Naive B cell (primary cell): ENCODE measurements around the gene KRT27. TPM values are rescaled to one million over a fixed set of nuclear protein-coding genes. Genes with fewer than 3 reads are reported as not detected.
"Not testable (repeated sequence)": the region's sequence is repeated elsewhere in the genome, so short reads cannot be mapped to it uniquely, and the experiment has no call there.

Experiments
- ATAC-seq, 2 donors: fragments of 150-1000 bp; cut with Tn5 transposase; 2 replicates each; pipeline ENCODE4 v1.10.0; 2021; ENCODE audit warnings: low read depth in 2 of 2, mild to moderate bottlenecking in 2 of 2, moderate library complexity in 2 of 2
- DNase-seq: peaks from one replicate; pipeline ENCODE4 v3.0.0; 2022
- H3K27ac Mint-ChIP-seq, 6 donors: one replicate each; pipeline ENCODE4 v1.8.0; 2020 to 2022; ENCODE audit warnings: mild to moderate bottlenecking in 6 of 6, mixed read lengths in 6 of 6, moderate library complexity in 5 of 6, inconsistent platforms in 2 of 6
- H3K27me3 Mint-ChIP-seq, 3 donors: one replicate each; pipeline ENCODE4 v1.8.0; 2021 to 2022; ENCODE audit warnings: mixed read lengths in 3 of 3, mild to moderate bottlenecking in 1 of 3
- H3K36me3 Mint-ChIP-seq, 2 donors: one replicate each; pipeline ENCODE4 v1.8.0; 2020 to 2022; ENCODE audit warnings: mixed read lengths in 2 of 2, inconsistent platforms in 1 of 2, mild to moderate bottlenecking in 1 of 2
- H3K4me1 Mint-ChIP-seq, 3 donors: one replicate each; pipeline ENCODE4 v1.8.0; 2020 to 2022; ENCODE audit warnings: mixed read lengths in 3 of 3, inconsistent platforms in 1 of 3, mild to moderate bottlenecking in 1 of 3, moderate library complexity in 1 of 3
- H3K4me3 Mint-ChIP-seq, 8 donors: one replicate each; pipeline ENCODE4 v1.8.0; 2020 to 2022; ENCODE audit warnings: mild to moderate bottlenecking in 8 of 8, mixed read lengths in 8 of 8, moderate library complexity in 8 of 8, inconsistent platforms in 2 of 8
- H3K9me3 Mint-ChIP-seq, 7 donors: one replicate each; pipeline ENCODE4 v1.8.0; 2020 to 2022; ENCODE audit warnings: mixed read lengths in 7 of 7, mild to moderate bottlenecking in 5 of 7, inconsistent platforms in 2 of 7, moderate library complexity in 1 of 7
- polyA plus RNA-seq, 6 donors: library from polyadenylated mRNA; unstranded; fragments of 300-500 nt; fragmentation: Illumina TruSeq; gene quantifications; one replicate each; pipeline ENCODE4 v1.2.3, GENCODE V29; 2021; ENCODE audit warnings: low read depth in 6 of 6

The KRT27 gene
- polyA plus RNA-seq, 6 donors from 2014 or later, result 0.53 TPM; not detected in 5

DNA sequence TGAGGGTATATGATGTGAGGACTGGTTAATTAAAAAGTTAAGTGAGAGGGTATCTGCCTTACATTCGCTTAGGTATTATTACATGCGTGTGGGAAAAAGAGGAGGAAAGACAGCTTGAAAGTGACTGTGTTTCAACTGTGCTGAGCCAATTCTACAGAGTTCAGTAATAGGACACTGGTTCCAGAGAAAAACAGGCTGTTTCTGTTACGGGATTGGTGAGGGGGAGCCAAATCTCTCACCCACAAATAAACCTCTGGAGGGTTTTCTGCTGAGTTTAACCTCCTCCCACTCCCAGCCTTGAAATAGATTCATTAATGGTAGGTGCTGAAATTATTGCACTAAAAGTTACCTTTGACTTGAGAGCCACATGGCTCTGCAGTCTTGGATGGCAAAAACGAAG is 6.4 kb downstream of the KRT27 start:
- no peaks in the 10 kb centered on the region for H3K36me3 Mint-ChIP-seq
- H3K9me3 Mint-ChIP-seq, result peaks cover 0 to 4% (median 0%) of the 10 kb centered on the region in 7 donors
- H3K4me1 Mint-ChIP-seq, result peaks cover 0 to 9% (median 0%) of the 10 kb centered on the region in 3 donors
- H3K27ac Mint-ChIP-seq, result no peak overlapping the region
- ATAC-seq (no peak), DNase-seq (no peak)
- no peak overlapping the region for H3K4me3 Mint-ChIP-seq
- peaks cover 48 to 70% (median 64%) of the 10 kb centered on the region in 3 donors for H3K27me3 Mint-ChIP-seq

DNA sequence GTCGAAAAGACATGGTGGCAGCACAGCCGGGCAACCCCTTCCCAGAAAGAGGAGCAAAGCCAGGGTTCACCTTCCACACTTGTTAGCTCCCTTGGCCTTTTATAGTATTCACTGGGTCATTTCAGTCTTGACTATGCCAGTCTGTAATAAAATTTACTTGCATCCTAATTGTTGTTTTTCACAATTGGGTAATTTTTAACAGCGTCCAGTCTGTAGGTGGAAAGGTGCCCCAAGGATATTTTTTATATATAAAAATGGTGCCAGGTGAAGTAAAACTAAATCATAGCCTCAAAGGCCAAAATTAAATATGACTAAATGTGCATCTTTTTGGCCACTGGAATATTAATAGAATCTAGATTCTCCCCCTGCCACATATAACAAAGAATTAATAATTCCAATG is 10.2 kb downstream of the KRT27 start, which contains the start of gene KRT26:
TSS of gene KRT26 (minus strand) at position 101 of the 400 bp plus-strand sequence. CDS start at position 13, 88 bp downstream.
- Mint-ChIP-seq H3K9me3 (peaks cover 0 to 2% (median 0%) of the 10 kb centered on the region in 7 donors), H3K4me1 (no peaks in the 10 kb centered on the region), H3K27ac (peak within 1 kb of the TSS in 2 of 6 donors; percentile 30 to 59), H3K36me3 (no peaks in the 10 kb centered on the region), H3K27me3 (peaks cover 41 to 68% (median 62%) of the 10 kb centered on the region in 3 donors), H3K4me3 (no peak within 1 kb of the TSS)
- ATAC-seq (no peak), DNase-seq (no peak)

GRCh38 chr17:40765657-40766056 is 16.7 kb downstream of the KRT27 start:
- DNase-seq (no peak), ATAC-seq (no peak)
- H3K4me3 Mint-ChIP-seq, result no peak overlapping the region
- H3K4me1 Mint-ChIP-seq, result no peaks in the 10 kb centered on the region
- peaks cover 0 to 10% of the 10 kb centered on the region in 2 donors for H3K36me3 Mint-ChIP-seq
- no peak overlapping the region for H3K27ac Mint-ChIP-seq
- peaks cover 33 to 52% (median 48%) of the 10 kb centered on the region in 3 donors for H3K27me3 Mint-ChIP-seq
- peaks cover 6 to 48% (median 31%) of the 10 kb centered on the region in 7 donors for H3K9me3 Mint-ChIP-seq

DNA sequence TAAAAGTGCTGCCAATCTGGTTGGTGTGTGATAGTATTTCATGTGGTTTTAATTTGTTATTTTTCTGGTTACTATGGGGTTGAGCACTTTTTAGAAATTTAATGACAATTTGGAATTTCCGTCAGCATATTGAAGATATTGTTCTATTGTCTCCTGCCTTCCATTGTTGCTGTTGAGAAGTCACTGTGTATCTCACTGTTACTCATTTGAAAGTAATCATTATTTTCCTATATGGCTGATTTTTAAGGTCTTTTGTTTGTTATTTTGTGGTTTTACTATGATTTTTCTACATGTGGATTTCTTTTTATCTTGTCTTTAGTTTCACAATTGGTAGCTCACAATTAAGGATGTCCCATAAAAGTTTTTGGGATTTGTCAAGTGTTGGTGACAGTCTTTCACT is 18.6 kb downstream of the KRT27 start:
- no peak for DNase-seq
- H3K27me3 Mint-ChIP-seq, result peaks cover 35 to 50% (median 49%) of the 10 kb centered on the region in 3 donors
- no peak overlapping the region for H3K4me3 Mint-ChIP-seq

DNA sequence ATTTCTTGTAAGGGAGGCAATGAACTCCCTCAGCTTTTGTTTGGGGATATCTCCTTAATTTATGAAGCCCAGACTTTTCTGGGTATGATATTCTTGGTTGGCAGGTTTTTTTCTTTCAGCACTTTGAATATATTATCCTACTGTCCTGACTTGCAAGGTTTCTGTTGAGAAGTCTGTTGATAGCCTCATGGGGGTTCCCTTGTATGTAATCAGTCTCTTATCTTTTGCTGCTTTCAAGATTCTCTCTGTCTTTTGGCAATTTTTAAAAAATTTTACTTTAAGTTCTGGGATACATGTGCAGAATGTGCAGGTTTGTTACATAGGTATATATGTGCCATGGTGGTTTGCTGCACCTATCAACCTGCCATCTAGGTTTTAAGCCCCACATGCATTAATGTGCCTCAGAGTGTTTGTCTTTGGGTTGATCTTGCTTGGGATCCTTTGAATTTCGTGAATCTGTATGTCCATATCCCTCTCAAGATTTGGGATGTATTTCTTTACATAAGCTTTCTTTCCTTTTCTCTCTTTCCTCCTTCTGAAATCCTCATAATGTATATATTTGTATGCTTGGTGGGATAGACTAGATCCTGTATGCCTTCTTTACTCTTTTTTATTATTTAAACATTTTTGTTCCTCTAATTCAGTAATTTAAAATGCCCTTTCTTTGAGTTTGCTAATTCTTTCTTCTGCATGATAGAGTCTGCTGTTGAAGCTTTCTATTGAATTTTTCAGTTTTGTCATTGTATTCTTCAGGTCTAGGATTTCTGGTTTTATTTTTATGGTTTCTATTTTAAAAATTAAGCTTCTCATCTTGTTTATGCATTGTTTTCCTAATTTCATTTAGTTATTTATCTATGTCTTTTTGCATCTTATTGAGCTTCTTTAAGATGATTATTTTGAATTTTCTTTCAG is 22.0 kb downstream of the KRT27 start:
- peaks cover 25 to 56% (median 33%) of the 10 kb centered on the region in 3 donors for H3K27me3 Mint-ChIP-seq
- no peak overlapping the region for H3K27ac Mint-ChIP-seq
- H3K4me1 Mint-ChIP-seq, result no peaks in the 10 kb centered on the region
- H3K9me3 Mint-ChIP-seq, result peaks cover 16 to 82% (median 60%) of the 10 kb centered on the region in 7 donors
- ATAC-seq (no peak), DNase-seq (no peak)
- peaks cover 15 to 31% of the 10 kb centered on the region in 2 donors for H3K36me3 Mint-ChIP-seq
- H3K4me3 Mint-ChIP-seq, result no peak overlapping the region

More for the DNA sequence above, 18.6 kb downstream of the KRT27 start:
- Mint-ChIP-seq H3K4me1 (no peaks in the 10 kb centered on the region), H3K9me3 (peaks cover 13 to 67% (median 50%) of the 10 kb centered on the region in 7 donors), H3K36me3 (peaks cover 9 to 23% of the 10 kb centered on the region in 2 donors), H3K27ac (no peak overlapping the region)
- no peak for ATAC-seq

DNA sequence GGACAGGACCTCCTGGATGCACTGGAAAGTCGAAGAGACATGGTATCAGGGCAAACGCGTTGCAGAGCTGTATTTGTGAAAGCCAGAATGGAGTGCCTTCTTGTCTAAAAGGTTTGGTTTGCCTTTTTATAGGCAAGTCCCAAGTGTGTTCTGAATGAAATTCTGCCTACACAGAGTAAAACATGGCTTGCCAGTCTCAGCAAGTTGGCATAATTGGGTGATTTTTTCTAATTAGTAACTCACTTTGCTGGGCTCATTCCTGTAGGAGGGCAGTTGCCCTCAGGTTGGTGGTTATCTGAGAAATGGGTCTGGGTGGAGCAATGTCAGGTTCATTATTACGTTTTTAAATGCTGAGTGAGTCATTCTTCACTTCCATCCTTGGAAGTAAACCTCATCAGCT is 27.1 kb downstream of the KRT27 start, which contains the start of gene KRT25:
TSS of gene KRT25 (minus strand) at position 101 of the 400 bp plus-strand sequence. CDS start at position 41, 60 bp downstream.
- Mint-ChIP-seq H3K36me3 (peaks cover 15 to 21% of the 10 kb centered on the region in 2 donors), H3K9me3 (peaks cover 10 to 31% (median 25%) of the 10 kb centered on the region in 7 donors), H3K27me3 (peaks cover 28 to 56% (median 32%) of the 10 kb centered on the region in 3 donors), H3K4me1 (no peaks in the 10 kb centered on the region), H3K27ac (no peak within 1 kb of the TSS), H3K4me3 (no peak within 1 kb of the TSS)
- DNase-seq (no peak), ATAC-seq (no peak)

DNA sequence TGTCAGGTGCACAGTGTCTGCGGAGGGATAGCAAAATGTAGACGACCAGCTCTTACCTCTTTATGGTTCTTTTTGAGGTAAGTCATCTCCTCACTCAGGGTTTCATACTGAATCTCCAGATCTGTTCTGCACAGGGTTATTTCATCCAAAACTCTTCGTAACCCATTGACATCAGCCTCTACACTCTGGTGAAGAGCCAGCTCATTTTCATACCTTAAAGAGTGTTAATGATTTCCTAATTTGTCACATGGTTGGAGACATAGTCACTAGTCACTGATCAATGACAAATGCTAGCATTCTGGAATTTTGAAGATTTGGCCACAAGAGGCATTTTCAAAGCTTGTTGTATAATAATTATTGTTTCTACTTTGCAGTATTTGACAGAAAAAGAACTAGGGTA is 28.5 kb downstream of the KRT27 start:
- H3K27ac Mint-ChIP-seq, result peak overlapping the region in 1 of 6 donors; percentile 67
- ATAC-seq, result no peak
- H3K27me3 Mint-ChIP-seq, result peaks cover 30 to 54% (median 31%) of the 10 kb centered on the region in 3 donors
- H3K4me3 Mint-ChIP-seq, result no peak overlapping the region
- no peak for DNase-seq
- peaks cover 3 to 23% (median 12%) of the 10 kb centered on the region in 7 donors for H3K9me3 Mint-ChIP-seq
- peaks cover 6 to 9% of the 10 kb centered on the region in 2 donors for H3K36me3 Mint-ChIP-seq
- no peaks in the 10 kb centered on the region for H3K4me1 Mint-ChIP-seq

DNA sequence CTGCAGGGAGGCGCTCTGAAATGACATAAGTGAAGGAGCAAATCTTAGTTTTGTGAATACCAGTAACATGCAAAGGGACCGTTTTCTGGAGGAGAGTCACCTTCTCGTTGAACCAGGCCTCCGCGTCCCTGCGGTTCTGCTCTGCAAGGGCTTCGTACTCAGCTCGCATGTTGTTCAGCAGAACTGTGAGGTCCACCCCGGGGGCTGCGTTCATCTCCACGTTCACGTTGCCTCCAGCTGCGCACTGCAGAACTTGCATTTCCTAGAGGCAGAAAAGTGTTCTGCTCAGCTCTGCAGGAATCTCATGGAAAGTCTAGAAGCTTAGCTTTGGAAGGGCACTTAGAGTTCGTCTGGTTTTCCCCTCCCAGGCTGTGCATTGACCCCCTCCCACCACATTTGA is 31.3 kb downstream of the KRT27 start:
- DNase-seq (no peak), ATAC-seq (no peak)
- no peaks in the 10 kb centered on the region for H3K36me3 Mint-ChIP-seq
- H3K9me3 Mint-ChIP-seq, result peaks cover 0 to 10% (median 1%) of the 10 kb centered on the region in 7 donors
- no peak overlapping the region for H3K4me3 Mint-ChIP-seq
- no peak overlapping the region for H3K27ac Mint-ChIP-seq
- no peaks in the 10 kb centered on the region for H3K4me1 Mint-ChIP-seq
- H3K27me3 Mint-ChIP-seq, result peaks cover 35 to 47% (median 44%) of the 10 kb centered on the region in 3 donors

DNA sequence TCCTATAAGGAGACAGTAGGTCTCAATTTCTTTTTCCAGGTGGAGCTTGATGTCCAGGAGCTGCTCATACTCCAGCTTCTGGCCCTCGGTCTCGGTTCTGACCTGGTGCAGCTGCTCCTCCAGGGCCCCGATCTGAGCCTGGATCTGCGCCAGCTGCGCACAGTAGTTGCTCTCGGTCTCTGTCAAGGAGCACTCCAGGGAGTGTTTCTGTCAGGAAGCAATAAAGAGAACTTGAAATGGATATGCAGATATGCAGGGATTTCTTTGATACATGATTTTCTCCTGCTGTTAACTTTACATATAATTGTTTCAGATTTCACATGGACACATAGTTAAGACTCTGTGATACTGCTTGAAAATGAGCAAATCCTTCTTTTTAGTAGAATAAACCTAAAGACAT is 32.0 kb downstream of the KRT27 start:
- ATAC-seq, result no peak
- peaks cover 0 to 10% (median 1%) of the 10 kb centered on the region in 7 donors for H3K9me3 Mint-ChIP-seq

GRCh38 chr17:40748666-40749065 is 33.7 kb downstream of the KRT27 start:
- Mint-ChIP-seq H3K27me3 (peaks cover 59 to 60% (median 59%) of the 10 kb centered on the region in 3 donors), H3K9me3 (peaks cover 0 to 23% (median 7%) of the 10 kb centered on the region in 7 donors)
- H3K36me3 Mint-ChIP-seq, H3K4me1 Mint-ChIP-seq, H3K27ac Mint-ChIP-seq, DNase-seq, H3K4me3 Mint-ChIP-seq, ATAC-seq: not testable (repeated sequence)

More for the DNA sequence above, 32.0 kb downstream of the KRT27 start:
- H3K4me3 Mint-ChIP-seq, result no peak overlapping the region
- no peaks in the 10 kb centered on the region for H3K4me1 Mint-ChIP-seq
- peaks cover 41 to 49% (median 48%) of the 10 kb centered on the region in 3 donors for H3K27me3 Mint-ChIP-seq
- no peak for DNase-seq
- no peaks in the 10 kb centered on the region for H3K36me3 Mint-ChIP-seq
- no peak overlapping the region for H3K27ac Mint-ChIP-seq

GRCh38 chr17:40738553-40738952 is 43.8 kb downstream of the KRT27 start:
- DNase-seq (no peak), ATAC-seq (no peak)
- Mint-ChIP-seq H3K27me3 (peaks cover 39 to 49% (median 49%) of the 10 kb centered on the region in 3 donors), H3K36me3 (peaks cover 8 to 9% of the 10 kb centered on the region in 2 donors), H3K9me3 (peaks cover 4 to 19% (median 9%) of the 10 kb centered on the region in 7 donors), H3K4me3 (no peak overlapping the region), H3K4me1 (no peaks in the 10 kb centered on the region), H3K27ac (no peak overlapping the region)

GRCh38 chr17:40735016-40735415 is 47.3 kb downstream of the KRT27 start:
- ATAC-seq (no peak), DNase-seq (no peak)
- Mint-ChIP-seq H3K27ac (peak overlapping the region in 1 of 6 donors; percentile 17), H3K27me3 (peaks cover 17 to 34% (median 26%) of the 10 kb centered on the region in 3 donors), H3K9me3 (no peaks in the 10 kb centered on the region), H3K36me3 (peaks cover 0 to 2% of the 10 kb centered on the region in 2 donors), H3K4me1 (peaks cover 0 to 4% (median 3%) of the 10 kb centered on the region in 3 donors), H3K4me3 (no peak overlapping the region)

DNA sequence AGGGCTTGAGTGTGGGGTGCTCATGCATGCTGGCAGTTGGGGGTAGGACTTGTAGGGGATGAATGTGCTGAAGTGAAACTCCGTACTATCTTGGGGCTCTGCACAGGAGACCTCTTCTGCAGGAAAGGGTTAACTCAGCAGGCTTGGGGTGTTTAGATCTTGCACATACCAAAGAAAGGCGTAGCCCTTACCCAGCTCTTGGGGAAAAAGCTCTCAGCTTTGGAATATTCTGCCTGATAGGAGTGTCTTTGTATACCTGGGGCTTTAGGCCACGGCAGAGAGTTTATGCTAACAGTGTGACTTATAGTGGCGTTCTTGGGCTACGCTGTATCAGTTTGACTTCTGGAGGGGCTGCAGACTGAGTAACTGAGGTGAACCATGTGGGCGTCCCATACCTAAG is 48.3 kb downstream of the KRT27 start:
- Mint-ChIP-seq H3K4me3 (no peak overlapping the region), H3K9me3 (no peaks in the 10 kb centered on the region), H3K4me1 (peaks cover 0 to 8% (median 4%) of the 10 kb centered on the region in 3 donors), H3K27ac (peak overlapping the region in 1 of 6 donors; percentile 13), H3K27me3 (peaks cover 8 to 31% (median 20%) of the 10 kb centered on the region in 3 donors), H3K36me3 (no peaks in the 10 kb centered on the region)
- DNase-seq, result no peak
- ATAC-seq, result no peak
